ENCODE data around the gene NOTO.

The NOTO gene

GRCh38 chr2:73258913-73259215 lies 56.5 kb downstream of the NOTO start:
- no peak for DNase-seq

- no peak for DNase-seq
Measured at GRCh38 chr2:73259276-73259675, 56.9 kb downstream of the NOTO start.

GRCh38 chr2:73259704-73260337 lies 57.4 kb downstream of the NOTO start:
- DNase-seq = no peak

GRCh38 chr2:73260338-73260984 lies 58.1 kb downstream of the NOTO start:
- no peak for DNase-seq
